HUES48 (cell line): ENCODE results near the gene SDF2.

Source experiments
- H3K27ac ChIP-seq: one replicate; pipeline ENCODE4 v1.7.0; 2013; ENCODE audit warnings: low read depth, low read length, inconsistent platforms
- H3K27me3 ChIP-seq: 2 replicates; pipeline ENCODE4 v1.6.1; 2013; ENCODE audit warnings: mild to moderate bottlenecking, low read length; ENCODE audit not compliant: control insufficient read depth, insufficient read depth
- H3K36me3 ChIP-seq: 2 replicates; pipeline ENCODE4 v1.6.1; 2013; ENCODE audit warnings: low read length; ENCODE audit not compliant: control insufficient read depth, insufficient read depth
- H3K4me1 ChIP-seq: 2 replicates; pipeline ENCODE4 v1.6.1; 2013; ENCODE audit warnings: mild to moderate bottlenecking, low read length; ENCODE audit not compliant: control insufficient read depth, insufficient read depth
- H3K4me3 ChIP-seq: 2 replicates; pipeline ENCODE4 v1.5.1; 2013; ENCODE audit warnings: mild to moderate bottlenecking, low read depth, low read length
- H3K9ac ChIP-seq: 2 replicates; pipeline ENCODE4 v1.6.1; 2013; ENCODE audit warnings: mild to moderate bottlenecking, low read depth, low read length, moderate library complexity
- H3K9me3 ChIP-seq: 2 replicates; pipeline ENCODE4 v1.6.1; 2013; ENCODE audit warnings: low read length; ENCODE audit not compliant: control insufficient read depth, insufficient read depth

Gene SDF2, protein sequence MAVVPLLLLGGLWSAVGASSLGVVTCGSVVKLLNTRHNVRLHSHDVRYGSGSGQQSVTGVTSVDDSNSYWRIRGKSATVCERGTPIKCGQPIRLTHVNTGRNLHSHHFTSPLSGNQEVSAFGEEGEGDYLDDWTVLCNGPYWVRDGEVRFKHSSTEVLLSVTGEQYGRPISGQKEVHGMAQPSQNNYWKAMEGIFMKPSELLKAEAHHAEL

DNA sequence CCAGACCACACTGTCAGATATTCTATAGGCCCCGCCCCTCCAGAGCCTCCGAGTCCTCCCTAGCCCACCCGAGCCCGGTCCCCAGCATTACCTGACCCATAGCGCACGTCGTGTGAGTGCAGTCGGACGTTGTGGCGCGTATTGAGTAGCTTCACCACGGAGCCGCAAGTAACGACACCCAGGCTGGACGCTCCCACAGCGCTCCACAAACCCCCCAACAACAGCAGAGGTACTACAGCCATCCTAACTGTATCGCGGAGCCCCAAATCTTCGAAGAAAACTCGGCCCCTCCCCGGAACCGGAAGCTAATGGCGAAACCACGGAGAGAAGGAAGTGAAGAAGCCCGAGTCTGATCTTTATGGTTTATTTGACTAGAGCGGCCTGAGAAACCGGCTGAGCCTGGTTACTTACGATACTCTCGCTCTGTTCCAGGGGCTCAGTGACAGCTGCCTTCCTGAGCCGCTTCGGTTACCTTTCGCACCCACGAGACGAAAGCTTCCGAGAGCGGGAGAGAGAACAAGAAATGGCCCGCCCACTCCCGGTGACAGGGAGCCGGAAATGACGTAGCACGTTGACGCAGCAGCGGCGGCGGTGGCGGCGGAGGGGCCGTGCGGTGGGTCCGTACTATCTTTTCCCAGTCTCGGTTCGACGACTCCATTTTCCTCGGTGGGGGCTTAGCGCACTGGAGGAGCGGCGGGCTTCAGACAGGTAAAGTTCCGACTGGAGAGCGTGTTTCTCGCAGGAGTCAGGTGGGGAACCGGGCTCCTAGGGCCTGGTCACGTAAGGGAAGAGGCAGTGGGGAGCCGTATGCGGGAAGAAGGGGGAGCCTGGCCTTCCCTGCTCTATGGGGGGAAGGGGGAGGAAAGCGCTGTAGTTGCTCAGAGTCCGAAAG, at the start of gene SDF2, which contains the start of gene SUPT6H:
TSS of gene SDF2 (minus strand) at position 272 of the 892 bp plus-strand sequence. CDS start at position 242, 30 bp downstream.
TSS of gene SUPT6H (plus strand) at position 571 of the 892 bp plus-strand sequence. CDS start 11,197 bp downstream, outside the sequence.
- Histone ChIP-seq H3K4me1 (peaks cover 7% of the 10 kb centered on the region), H3K27me3 (no peaks in the 10 kb centered on the region), H3K36me3 (peaks cover 18% of the 10 kb centered on the region), H3K9ac (peak within 1 kb of the TSS; percentile 80), H3K4me3 (peak within 1 kb of the TSS; percentile 95), H3K27ac (peak within 1 kb of the TSS; percentile 97), H3K9me3 (peaks cover 11% of the 10 kb centered on the region)

DNA sequence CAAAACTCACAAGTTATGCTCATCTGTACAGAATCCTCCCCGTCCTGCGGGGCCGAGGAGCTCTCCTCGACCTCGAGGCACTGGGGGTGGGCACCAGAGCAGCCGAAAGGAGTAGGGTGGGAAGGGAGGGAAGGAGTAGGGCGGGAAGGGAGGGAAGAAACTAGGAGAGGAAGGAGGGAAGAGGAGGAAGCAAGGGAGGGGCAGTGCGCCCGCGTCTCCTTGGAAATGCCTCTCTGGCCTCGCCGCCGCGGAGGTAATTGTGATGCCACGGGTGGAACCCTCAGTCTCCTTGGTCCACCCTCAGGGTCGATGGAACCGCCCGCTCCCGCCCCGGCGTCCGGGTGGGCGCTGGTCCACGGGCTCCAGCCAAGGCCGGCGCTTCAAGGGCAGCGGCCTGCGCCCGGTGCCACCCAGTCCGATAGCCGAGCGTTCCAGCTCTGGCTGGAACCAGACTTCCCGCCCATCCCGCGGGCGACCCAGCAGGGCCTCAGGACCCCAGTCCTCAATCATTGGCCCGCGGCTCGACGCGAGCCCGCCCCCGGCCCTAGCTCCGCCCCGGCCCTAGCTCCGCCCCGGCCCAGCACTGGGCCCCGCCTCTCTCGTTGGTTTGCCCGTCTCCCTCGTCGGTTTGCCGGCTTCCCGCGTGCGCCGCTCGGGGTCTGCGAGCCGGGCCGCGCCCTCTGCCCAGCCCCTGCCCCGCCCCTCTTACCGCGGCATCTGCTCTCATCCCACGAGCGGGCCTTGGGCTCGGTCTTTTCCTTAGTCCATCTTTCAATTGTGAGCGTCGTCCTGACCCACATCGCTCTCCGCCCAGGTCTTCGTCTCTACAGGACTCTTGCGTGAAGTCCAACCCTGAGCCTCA, 49.4 kb upstream of the SDF2 start:
- H3K9me3 ChIP-seq, result no peaks in the 10 kb centered on the region
- no peaks in the 10 kb centered on the region for H3K27me3 ChIP-seq
- peaks cover 30% of the 10 kb centered on the region for H3K36me3 ChIP-seq
- H3K4me3 ChIP-seq, result peak overlapping the region; percentile 88
- peaks cover 8% of the 10 kb centered on the region for H3K4me1 ChIP-seq
- peak overlapping the region; percentile 95 for H3K9ac ChIP-seq
- peak overlapping the region; percentile 98 for H3K27ac ChIP-seq

DNA sequence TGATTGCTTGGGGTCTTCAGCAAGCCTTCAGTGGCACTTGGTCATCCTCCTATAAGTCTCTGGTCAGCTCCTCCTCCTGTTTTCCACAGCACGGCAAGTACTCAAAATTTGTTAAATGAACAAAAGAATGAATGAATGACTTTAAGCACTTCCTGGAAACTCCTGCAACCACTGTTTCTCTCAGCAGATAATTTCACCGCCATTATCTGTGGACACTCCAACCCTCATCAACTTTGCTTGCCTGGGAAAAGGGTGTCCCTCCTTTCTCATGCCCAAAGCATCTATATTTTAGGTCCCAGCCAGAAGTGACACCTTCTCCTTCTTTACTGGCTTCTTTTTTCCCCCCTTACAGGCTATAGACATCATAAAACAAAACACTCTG, 45.6 kb upstream of the SDF2 start:
- no peak overlapping the region for H3K27ac ChIP-seq
- peaks cover under 1% of the 10 kb centered on the region; the same call in 1 of the 2 replicates for H3K4me1 ChIP-seq
- H3K36me3 ChIP-seq, result peaks cover 24% of the 10 kb centered on the region
- H3K4me3 ChIP-seq, result no peak overlapping the region
- no peaks in the 10 kb centered on the region for H3K9me3 ChIP-seq
- H3K9ac ChIP-seq, result no peak overlapping the region
- no peaks in the 10 kb centered on the region for H3K27me3 ChIP-seq

DNA sequence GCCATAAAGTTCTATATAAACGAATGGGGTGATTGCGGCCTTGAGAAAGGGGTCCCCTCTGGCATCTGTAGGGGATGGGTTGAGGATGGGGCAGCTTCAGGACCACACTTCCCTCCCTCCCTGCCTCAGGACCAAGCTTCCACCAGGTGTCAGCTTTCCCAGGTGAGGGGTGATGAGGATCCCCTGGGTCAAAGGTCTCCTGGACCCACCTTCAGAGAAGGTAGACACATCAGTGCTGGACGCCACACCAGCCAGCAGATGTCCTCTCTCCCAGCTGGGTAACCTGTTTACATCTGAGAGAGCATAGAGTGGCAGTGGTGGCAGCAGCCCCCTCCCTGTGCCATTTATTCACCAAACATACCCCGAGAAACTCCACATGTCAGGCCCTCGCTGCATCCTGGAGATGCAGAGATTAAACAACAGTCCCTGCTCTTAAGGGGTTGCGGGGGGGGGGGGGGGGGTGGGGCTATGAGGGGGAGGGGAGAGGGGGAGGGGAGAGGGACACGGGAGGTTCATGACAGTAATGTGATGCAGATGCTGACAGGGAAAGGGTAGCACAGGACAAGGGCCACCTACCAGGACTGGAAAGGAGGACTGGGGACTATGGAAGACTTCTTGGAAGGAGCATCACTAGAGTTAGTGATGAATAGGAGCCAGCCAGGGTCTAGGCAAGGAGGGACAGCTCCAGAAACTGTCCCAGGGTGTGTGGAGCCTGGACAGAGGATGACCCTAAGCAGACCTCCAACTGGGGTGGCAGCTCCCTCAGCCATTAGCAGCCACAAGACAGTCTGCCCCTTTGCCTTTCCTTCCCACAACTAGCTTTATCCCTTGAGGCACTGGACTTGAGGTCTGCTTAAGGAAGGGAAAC, 45.0 kb upstream of the SDF2 start:
- Histone ChIP-seq H3K9ac (no peak overlapping the region), H3K36me3 (peaks cover 30% of the 10 kb centered on the region), H3K4me1 (no peaks in the 10 kb centered on the region)

DNA sequence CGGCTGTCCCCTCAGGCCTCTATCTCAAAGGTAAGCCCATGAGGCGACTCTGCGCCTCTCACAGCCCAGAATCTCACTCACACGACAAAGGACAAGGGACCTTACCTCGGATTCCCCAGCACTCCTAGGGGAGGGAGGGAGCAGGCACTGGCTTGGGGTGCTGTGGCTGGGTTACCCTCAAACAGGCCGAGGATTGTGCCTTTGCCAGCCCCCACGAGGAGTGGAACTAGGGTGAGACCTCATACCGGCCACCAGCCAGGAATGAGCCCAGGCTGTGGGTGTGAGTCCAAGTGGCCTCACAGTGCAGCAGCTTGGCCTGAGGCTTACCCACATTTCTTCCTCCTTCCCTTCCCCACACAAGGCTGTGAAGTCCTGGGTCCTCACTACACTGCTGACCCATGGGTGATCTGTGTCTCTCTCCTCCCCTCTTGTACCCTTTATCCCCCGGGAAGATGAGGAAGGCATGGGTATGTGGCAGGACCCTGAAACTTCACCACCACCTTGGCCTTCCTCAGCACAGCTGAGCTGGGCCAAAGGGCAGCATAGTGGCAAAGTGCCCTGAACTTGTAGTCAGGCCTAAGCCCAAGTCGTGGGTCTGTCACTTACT, 44.1 kb upstream of the SDF2 start:
- no peak overlapping the region for H3K4me3 ChIP-seq
- H3K4me1 ChIP-seq, result no peaks in the 10 kb centered on the region
- no peaks in the 10 kb centered on the region for H3K9me3 ChIP-seq
- peaks cover 39% of the 10 kb centered on the region for H3K36me3 ChIP-seq
- peak overlapping the region; percentile 36 for H3K27ac ChIP-seq
- H3K27me3 ChIP-seq, result no peaks in the 10 kb centered on the region
- H3K9ac ChIP-seq, result no peak overlapping the region

More for the DNA sequence above, 45.0 kb upstream of the SDF2 start:
- H3K9me3 ChIP-seq, result no peaks in the 10 kb centered on the region
- no peak overlapping the region for H3K4me3 ChIP-seq
- no peaks in the 10 kb centered on the region for H3K27me3 ChIP-seq
- no peak overlapping the region for H3K27ac ChIP-seq

DNA sequence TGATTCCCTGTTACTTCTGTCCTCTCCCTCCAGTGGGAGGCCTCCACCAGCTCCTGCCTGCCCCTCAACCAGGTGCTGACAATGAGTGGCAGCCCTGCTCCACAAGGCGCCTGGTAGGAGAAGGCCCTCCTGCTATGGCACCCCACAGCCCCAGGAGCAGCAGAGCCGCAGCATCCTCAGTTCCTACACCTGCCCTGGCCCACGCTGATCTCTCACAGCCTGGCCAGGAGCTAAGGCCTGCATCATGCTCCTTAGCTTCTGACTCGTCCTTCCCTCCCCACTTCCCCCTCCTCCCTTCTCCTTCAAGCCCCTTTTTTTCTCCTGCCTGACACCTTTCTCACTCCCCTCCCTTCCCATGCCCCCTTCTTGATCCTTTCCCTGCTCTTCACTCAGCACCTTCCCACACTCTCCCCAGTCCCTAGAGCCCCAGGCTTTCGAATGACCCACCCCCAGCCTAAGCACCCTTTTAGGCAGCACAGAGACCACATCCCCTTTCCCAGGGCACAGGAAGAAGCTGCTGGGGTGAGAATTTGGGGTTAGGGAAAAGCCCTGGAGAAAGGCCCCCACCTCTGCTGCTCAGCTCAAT, 43.5 kb upstream of the SDF2 start:
- no peak overlapping the region for H3K27ac ChIP-seq
- no peak overlapping the region for H3K9ac ChIP-seq
- H3K4me1 ChIP-seq, result no peaks in the 10 kb centered on the region
- H3K4me3 ChIP-seq, result no peak overlapping the region
- H3K36me3 ChIP-seq, result peaks cover 45% of the 10 kb centered on the region
- H3K27me3 ChIP-seq, result no peaks in the 10 kb centered on the region
- no peaks in the 10 kb centered on the region for H3K9me3 ChIP-seq

DNA sequence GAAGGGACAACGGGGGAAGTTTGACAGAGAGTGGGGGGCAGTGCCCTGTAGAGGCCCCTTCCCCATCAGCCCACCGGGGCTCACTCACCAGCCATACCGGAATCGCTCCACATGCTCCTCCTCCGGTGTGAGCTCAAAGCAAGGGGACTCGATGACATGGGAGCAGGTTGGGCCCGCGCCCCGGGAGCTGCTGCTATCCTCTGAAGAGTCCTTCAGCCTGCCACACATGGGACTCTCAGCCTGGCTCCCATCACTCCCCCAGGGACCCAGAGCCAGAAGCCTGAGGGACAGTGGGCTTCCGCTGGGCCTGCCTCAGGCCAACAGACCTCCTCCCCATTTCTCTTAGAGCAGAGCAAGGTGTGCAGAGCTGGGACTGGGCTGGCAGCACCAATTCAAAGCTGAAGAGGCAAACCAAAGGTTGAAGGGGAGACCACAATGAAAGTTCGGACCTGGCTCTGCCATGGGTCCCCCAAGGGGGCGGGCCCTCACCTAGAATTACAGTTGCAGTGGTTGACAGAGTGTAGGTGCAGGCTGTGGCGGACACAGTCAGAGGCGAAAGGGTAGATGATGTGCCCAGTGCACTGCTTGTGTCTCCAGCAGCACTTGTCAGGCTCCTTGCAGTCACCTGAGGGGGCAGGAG, 42.6 kb upstream of the SDF2 start:
- Histone ChIP-seq H3K4me3 (no peak overlapping the region), H3K9me3 (no peaks in the 10 kb centered on the region), H3K4me1 (no peaks in the 10 kb centered on the region), H3K27me3 (no peaks in the 10 kb centered on the region), H3K27ac (no peak overlapping the region), H3K36me3 (peaks cover 54% of the 10 kb centered on the region), H3K9ac (no peak overlapping the region)

DNA sequence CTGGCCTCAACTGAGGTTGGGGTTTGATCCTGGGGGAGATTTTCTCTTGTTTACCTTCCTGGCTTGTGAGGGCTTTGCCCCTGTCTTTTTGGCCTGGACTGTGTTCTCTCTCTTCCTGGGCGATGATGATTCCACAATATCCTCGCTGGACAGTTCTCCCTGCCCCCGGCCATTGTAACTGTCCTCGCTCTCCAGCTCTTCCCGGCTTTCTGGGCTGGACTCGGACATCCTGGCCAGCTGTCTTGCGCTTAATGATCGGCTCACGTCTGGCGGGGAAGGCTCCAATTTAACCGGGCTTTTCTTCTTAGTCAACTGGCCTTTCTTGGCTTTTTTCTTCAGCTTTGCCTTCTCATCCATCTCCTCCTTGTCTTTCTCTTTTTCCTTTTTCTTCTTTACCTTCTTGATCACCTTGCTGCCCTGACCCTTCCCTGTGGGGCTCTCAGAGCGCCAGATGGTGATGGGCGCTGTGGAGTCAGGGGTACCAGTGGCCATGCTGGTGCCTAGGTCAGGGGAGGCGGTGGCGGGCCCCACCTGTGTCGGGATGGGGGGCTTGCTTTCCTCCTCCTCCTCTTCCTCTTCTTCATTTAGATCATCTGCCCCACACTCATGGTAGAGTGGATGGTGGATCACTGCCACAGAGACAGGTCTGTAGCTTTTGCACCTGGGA, 42.0 kb upstream of the SDF2 start:
- peaks cover 60% of the 10 kb centered on the region for H3K36me3 ChIP-seq
- H3K27ac ChIP-seq, result no peak overlapping the region
- H3K4me3 ChIP-seq, result no peak overlapping the region
- no peak overlapping the region for H3K9ac ChIP-seq
- H3K27me3 ChIP-seq, result no peaks in the 10 kb centered on the region
- H3K9me3 ChIP-seq, result no peaks in the 10 kb centered on the region
- H3K4me1 ChIP-seq, result no peaks in the 10 kb centered on the region

DNA sequence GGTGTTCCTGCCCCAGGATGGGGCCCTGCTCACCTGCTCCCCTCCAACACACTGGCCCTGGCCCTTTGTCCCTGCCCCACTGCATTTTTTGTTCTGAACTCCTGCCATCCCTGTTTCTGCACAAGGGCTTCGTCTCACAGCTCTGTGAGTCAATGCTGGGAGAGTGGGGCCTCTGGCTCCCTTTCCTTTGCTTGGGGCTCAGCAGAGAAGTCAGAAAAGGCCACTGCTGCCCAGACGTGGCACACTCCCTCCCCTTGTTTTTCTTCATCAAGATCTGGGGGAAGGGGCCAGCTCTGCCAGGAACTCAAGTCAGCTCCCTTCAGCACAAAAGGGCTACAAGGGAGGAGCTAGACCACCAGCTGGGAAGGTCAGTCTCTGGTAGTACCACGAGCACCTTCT, 41.0 kb upstream of the SDF2 start:
- Histone ChIP-seq H3K9me3 (no peaks in the 10 kb centered on the region), H3K9ac (no peak overlapping the region), H3K27ac (peak overlapping the region; percentile 27), H3K36me3 (peaks cover 70% of the 10 kb centered on the region), H3K4me3 (no peak overlapping the region), H3K4me1 (no peaks in the 10 kb centered on the region), H3K27me3 (no peaks in the 10 kb centered on the region)
